ENCODE data around the gene CFD. TPM values are rescaled to one million over a fixed set of nuclear protein-coding genes. Genes with fewer than 3 reads are reported as not detected.

The CFD gene
- total RNA-seq, 1 donor from 2014 or later: not detected

GRCh38 chr19:867301-867793 lies 7.9 kb downstream of the CFD start:
- peaks cover 16% of the 10 kb centered on the region for H3K27me3 Mint-ChIP-seq (ENCODE audit: unreplicated experiment)

DNA sequence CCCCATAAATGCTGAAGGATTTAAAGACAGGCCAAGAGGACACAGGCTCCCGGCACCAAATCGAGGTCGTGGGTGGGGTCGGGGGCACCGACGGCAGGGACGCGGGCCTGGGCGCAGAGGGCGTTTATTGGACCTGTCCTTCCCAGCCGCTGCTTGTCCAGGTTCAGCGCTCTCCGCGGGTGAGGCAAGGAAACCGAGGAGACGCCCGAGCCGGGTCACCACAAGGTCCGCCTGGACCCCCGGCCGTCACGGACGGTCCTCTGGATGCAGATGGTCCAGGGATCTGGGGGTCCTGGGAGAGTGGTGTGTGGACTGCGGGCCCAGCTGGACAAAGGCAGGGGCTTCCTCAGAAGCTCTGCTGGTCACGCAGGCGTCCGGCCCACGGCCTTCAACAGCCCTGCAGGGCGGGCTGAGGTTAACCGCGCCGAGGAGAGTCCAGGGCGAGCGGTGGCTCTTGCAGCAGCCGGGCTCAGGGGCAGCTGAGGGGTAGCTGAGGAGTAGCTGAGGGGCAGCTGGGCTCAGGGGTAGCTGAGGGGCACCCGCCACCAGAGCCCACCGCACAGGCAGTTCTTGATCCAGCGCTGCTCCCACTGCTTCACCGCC lies 8.5 kb downstream of the CFD start:
- DNase-seq: no peak
- no peak overlapping the region for H3K27ac Mint-ChIP-seq (ENCODE audit: unreplicated experiment)

More at GRCh38 chr19:867301-867793, 7.9 kb downstream of the CFD start:
- H3K4me1 Mint-ChIP-seq (ENCODE audit: low read depth, unreplicated experiment): peaks cover 6% of the 10 kb centered on the region
- peaks cover 17% of the 10 kb centered on the region for H3K9me3 Mint-ChIP-seq (ENCODE audit: unreplicated experiment)
- peak; percentile 62 for DNase-seq
- TF ChIP-seq, protein P1, sequence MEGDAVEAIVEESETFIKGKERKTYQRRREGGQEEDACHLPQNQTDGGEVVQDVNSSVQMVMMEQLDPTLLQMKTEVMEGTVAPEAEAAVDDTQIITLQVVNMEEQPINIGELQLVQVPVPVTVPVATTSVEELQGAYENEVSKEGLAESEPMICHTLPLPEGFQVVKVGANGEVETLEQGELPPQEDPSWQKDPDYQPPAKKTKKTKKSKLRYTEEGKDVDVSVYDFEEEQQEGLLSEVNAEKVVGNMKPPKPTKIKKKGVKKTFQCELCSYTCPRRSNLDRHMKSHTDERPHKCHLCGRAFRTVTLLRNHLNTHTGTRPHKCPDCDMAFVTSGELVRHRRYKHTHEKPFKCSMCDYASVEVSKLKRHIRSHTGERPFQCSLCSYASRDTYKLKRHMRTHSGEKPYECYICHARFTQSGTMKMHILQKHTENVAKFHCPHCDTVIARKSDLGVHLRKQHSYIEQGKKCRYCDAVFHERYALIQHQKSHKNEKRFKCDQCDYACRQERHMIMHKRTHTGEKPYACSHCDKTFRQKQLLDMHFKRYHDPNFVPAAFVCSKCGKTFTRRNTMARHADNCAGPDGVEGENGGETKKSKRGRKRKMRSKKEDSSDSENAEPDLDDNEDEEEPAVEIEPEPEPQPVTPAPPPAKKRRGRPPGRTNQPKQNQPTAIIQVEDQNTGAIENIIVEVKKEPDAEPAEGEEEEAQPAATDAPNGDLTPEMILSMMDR (IDR thresholded peaks at IDR 0.05; ENCODE audit: partially characterized antibody, unreplicated experiment): no peak
- H3K4me3 Mint-ChIP-seq (ENCODE audit: unreplicated experiment): peak overlapping the region; percentile 69
- peak overlapping the region; percentile 87 for H3K27ac Mint-ChIP-seq (ENCODE audit: unreplicated experiment)
- H3K36me3 Mint-ChIP-seq (ENCODE audit: unreplicated experiment): peaks cover 5% of the 10 kb centered on the region

DNA sequence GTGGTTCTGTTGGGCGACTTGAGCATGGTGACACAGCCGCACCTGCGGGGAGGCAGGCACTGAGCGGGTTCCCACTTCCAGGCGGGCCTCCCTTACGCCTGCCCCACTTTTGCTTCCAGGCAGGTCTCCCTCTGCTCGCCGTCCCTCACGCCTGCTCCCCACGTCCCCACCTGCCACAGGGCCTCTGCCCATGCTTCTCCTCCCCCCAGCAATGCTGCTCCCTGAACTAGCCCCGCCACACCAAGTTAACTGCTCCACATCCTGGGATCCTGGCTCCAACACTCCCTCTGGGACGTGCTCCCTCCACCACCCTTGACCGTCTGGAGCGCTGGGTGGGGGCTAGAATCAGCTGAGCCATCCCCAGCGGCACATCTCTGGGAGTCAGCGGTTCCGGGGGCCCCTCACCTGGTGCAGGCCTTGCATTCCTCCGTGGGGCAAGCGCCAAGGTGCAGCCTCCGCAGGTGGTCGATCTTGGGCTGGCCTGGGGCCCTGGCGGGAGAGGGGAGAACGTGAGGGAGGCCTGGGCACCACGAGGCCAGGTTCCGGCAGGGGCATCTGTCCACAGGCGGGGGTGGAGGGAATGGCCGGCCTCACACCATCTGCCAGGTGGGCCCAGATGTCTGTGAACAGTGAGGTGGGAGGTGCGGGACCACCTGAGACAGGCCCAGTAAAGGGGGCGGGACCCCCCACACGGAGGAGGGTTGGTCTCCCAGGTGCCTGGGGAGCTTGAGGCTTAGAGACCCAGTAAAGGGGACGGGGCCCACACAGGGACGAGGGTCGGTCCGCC lies 9.2 kb downstream of the CFD start:
- Mint-ChIP-seq H3K36me3 (ENCODE audit: unreplicated experiment) (peaks cover 5% of the 10 kb centered on the region), H3K4me3 (ENCODE audit: unreplicated experiment) (no peak overlapping the region), H3K27ac (ENCODE audit: unreplicated experiment) (no peak overlapping the region), H3K4me1 (ENCODE audit: low read depth, unreplicated experiment) (peaks cover 6% of the 10 kb centered on the region), H3K9me3 (ENCODE audit: unreplicated experiment) (peaks cover 14% of the 10 kb centered on the region), H3K27me3 (ENCODE audit: unreplicated experiment) (peaks cover 10% of the 10 kb centered on the region)
- TF ChIP-seq, protein P1 (IDR thresholded peaks at IDR 0.05; ENCODE audit: partially characterized antibody, unreplicated experiment): no peak
- DNase-seq: no peak

More for the DNA sequence above, 8.5 kb downstream of the CFD start:
- Mint-ChIP-seq H3K4me3 (ENCODE audit: unreplicated experiment) (peak overlapping the region; percentile 69), H3K36me3 (ENCODE audit: unreplicated experiment) (peaks cover 5% of the 10 kb centered on the region), H3K4me1 (ENCODE audit: low read depth, unreplicated experiment) (peaks cover 6% of the 10 kb centered on the region), H3K27me3 (ENCODE audit: unreplicated experiment) (peaks cover 13% of the 10 kb centered on the region), H3K9me3 (ENCODE audit: unreplicated experiment) (peaks cover 17% of the 10 kb centered on the region)
- TF ChIP-seq, protein P1 (IDR thresholded peaks at IDR 0.05; ENCODE audit: partially characterized antibody, unreplicated experiment): no peak

DNA sequence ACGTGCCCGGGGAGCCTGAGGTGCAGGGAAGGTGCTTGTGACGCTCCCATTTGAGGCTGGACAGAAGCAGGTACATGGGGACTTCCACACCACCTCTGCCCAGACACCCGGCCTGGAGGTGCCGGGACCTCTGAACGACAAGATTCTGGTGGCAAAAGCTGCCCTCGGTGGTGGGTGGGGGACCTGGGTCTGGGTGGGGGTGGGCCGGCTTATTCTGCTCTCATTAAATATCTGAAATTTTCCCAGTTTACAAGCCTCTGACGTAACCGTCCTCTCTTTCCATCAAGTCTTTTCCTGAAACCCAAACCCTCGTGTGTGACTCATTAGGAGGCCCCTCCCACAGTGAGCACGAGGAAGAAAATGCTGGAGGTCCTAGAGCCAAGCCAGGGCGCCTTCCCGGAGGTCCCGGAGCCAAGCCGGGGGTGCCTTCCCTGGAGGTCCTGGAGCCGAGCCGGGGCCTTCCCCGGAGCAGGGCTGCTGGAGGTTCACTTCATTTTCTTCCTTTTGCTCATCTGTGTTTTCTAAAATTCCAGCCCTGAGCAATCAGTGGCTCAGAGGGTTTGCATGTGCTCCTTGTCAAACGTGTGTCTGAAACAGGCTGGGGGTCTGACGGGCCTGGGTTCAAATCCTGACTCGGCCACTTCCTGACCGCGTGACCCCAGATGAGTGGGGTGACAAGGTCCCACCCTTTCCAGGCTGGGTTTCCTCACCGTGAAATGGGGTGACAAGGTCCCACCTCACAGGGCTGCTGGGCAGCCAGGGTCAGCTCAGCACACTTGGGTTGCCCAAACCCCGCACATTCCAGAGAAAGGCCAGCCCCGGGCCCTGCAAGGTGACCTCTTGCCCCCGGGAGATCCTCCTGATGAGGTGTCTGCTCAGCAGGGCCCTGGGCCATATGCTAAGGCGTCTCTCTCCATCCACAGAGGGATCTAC lies 10.0 kb downstream of the CFD start:
- H3K27ac Mint-ChIP-seq (ENCODE audit: unreplicated experiment): no peak overlapping the region
- peaks cover 6% of the 10 kb centered on the region for H3K4me1 Mint-ChIP-seq (ENCODE audit: low read depth, unreplicated experiment)
- no peak for DNase-seq
- peaks cover 11% of the 10 kb centered on the region for H3K9me3 Mint-ChIP-seq (ENCODE audit: unreplicated experiment)
- peaks cover 10% of the 10 kb centered on the region for H3K27me3 Mint-ChIP-seq (ENCODE audit: unreplicated experiment)
- peaks cover 5% of the 10 kb centered on the region for H3K36me3 Mint-ChIP-seq (ENCODE audit: unreplicated experiment)
- H3K4me3 Mint-ChIP-seq (ENCODE audit: unreplicated experiment): peak overlapping the region; percentile 38
- TF ChIP-seq, protein P1 (IDR thresholded peaks at IDR 0.05; ENCODE audit: partially characterized antibody, unreplicated experiment): no peak

Measured in glutamatergic neuron (in vitro differentiated cells).